ENCODE data around the gene SLC5A10. TPM values are rescaled to one million over a fixed set of nuclear protein-coding genes. Genes with fewer than 3 reads are reported as not detected.

SLC5A10 gene
- total RNA-seq, 1 donor from 2014 or later, result not detected

- H3K4me3 ChIP-seq (ENCODE audit: low read depth, low read length), result no peak overlapping the region
- no peak for FAIRE-seq
- peaks cover 5% of the 10 kb centered on the region for H3K36me3 ChIP-seq (ENCODE audit: control insufficient read depth, insufficient read depth, low read length)
- H3K27me3 ChIP-seq (ENCODE audit: control insufficient read depth, insufficient read depth, low read length), result no peaks in the 10 kb centered on the region
- no peak for DNase-seq (ENCODE audit: low read depth)
- no peak for TF ChIP-seq CTCF (IDR thresholded peaks at IDR 0.05; ENCODE audit: insufficient read depth, low read length, severe bottlenecking)
These were observed 35.0 kb upstream of the SLC5A10 start for GRCh38 chr17:18916816-18917500.

GRCh38 chr17:18917506-18918032, 34.4 kb upstream of the SLC5A10 start:
- Histone ChIP-seq H3K4me3 (ENCODE audit: low read depth, low read length) (no peak overlapping the region), H3K36me3 (ENCODE audit: control insufficient read depth, insufficient read depth, low read length) (peaks cover 5% of the 10 kb centered on the region), H3K27me3 (ENCODE audit: control insufficient read depth, insufficient read depth, low read length) (no peaks in the 10 kb centered on the region)
- no peak for DNase-seq (ENCODE audit: low read depth)
- no peak for TF ChIP-seq CTCF (IDR thresholded peaks at IDR 0.05; ENCODE audit: insufficient read depth, low read length, severe bottlenecking)
- no peak for FAIRE-seq

- no peaks in the 10 kb centered on the region for H3K27me3 ChIP-seq (ENCODE audit: control insufficient read depth, insufficient read depth, low read length)
- peaks cover 5% of the 10 kb centered on the region for H3K36me3 ChIP-seq (ENCODE audit: control insufficient read depth, insufficient read depth, low read length)
- no peak overlapping the region for H3K4me3 ChIP-seq (ENCODE audit: low read depth, low read length)
- no peak for FAIRE-seq
- no peak for DNase-seq (ENCODE audit: low read depth)
- TF ChIP-seq CTCF (IDR thresholded peaks at IDR 0.05; ENCODE audit: insufficient read depth, low read length, severe bottlenecking), result no peak
These were observed 32.0 kb upstream of the SLC5A10 start for GRCh38 chr17:18919963-18920362.

- no peak overlapping the region for H3K4me3 ChIP-seq (ENCODE audit: low read depth, low read length)
- TF ChIP-seq CTCF (IDR thresholded peaks at IDR 0.05; ENCODE audit: insufficient read depth, low read length, severe bottlenecking), result no peak
- DNase-seq (ENCODE audit: low read depth) (peak; percentile 76), FAIRE-seq (no peak)
- peaks cover 5% of the 10 kb centered on the region for H3K36me3 ChIP-seq (ENCODE audit: control insufficient read depth, insufficient read depth, low read length)
- no peaks in the 10 kb centered on the region for H3K27me3 ChIP-seq (ENCODE audit: control insufficient read depth, insufficient read depth, low read length)
These were observed 31.0 kb upstream of the SLC5A10 start for GRCh38 chr17:18920911-18921441.

- Histone ChIP-seq H3K36me3 (ENCODE audit: control insufficient read depth, insufficient read depth, low read length) (peaks cover 5% of the 10 kb centered on the region), H3K27me3 (ENCODE audit: control insufficient read depth, insufficient read depth, low read length) (no peaks in the 10 kb centered on the region), H3K4me3 (ENCODE audit: low read depth, low read length) (no peak overlapping the region)
- no peak for DNase-seq (ENCODE audit: low read depth)
- no peak for FAIRE-seq
- TF ChIP-seq CTCF (IDR thresholded peaks at IDR 0.05; ENCODE audit: insufficient read depth, low read length, severe bottlenecking), result no peak
These were observed 30.5 kb upstream of the SLC5A10 start for GRCh38 chr17:18921485-18921884.
